ENCODE data around the gene CLCA2.

CLCA2 gene

DNA sequence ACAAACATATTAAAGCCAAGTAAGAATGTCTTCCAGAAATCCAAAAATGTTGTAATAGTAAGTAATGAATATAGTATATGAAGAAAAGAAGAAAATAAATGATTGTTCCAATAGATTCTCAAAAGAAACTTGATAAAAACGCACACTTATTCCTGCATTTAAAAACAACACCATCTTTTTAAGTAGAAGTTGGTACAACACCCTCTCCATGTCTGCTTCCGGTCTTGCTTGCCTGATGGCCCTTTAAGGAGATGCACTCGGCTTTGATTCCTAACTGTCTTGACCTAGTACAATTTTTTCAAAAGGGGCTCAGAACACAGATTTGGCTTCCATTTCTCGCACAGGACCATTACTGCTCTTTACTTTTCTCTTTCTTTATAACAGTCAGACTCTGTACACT lies 53.7 kb downstream of the CLCA2 start:
- no peak for DNase-seq

- DNase-seq: no peak
These were observed 54.6 kb downstream of the CLCA2 start for GRCh38 chr1:86478416-86479156.

- no peak for DNase-seq
These were observed 58.0 kb downstream of the CLCA2 start for GRCh38 chr1:86481966-86482365.

- no peak for DNase-seq
These were observed 63.3 kb downstream of the CLCA2 start for GRCh38 chr1:86487131-86487810.

DNA sequence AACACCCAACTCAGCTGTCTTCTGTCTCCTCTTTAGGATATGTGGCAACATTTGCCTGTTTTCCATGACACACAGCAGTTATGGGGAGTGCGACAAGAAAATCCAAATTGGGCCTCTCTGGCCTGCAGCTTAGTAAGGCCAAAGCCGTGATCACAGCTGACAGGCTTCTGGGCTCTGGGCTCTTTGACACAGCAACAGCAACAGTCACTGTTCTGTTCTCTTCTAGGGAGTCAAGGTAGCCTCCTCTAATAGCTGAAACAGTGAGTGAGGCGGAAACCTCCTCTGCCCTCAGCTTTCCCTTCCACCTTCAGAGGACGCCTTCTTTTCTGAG lies 63.8 kb downstream of the CLCA2 start:
- DNase-seq: no peak

GRCh38 chr1:86489242-86489878 lies 65.4 kb downstream of the CLCA2 start:
- DNase-seq: no peak

GRCh38 chr1:86491171-86491950 lies 67.4 kb downstream of the CLCA2 start:
- no peak for DNase-seq

- DNase-seq: no peak
These were observed 74.3 kb downstream of the CLCA2 start for GRCh38 chr1:86498281-86498680.

DNA sequence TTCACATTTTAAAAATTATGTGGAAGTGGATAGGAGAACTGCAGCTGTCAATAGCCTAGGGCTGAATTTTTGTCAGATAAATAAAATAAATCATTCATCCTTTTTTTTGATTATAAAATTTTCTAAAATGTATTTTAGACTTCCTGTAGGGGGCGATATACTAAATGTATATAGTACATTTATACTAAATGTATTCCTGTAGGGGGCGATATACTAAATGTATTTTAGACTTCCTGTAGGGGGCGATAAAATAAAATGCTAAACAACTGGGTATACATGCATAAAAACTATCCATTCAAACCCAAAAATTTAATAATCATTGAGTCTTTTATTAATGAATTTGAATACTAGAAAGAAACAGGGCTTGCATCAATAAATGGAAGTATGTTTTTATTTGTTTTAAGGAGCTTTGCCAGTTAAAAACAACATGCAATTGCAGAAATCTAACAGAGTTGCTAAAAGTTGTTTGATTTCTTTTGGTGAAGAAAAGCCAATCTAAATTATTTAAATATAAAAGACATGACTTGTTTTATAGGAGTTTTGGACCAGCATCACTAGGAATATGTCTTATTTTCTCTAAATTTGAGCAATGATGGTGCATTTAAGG lies 76.1 kb downstream of the CLCA2 start:
- peak; percentile 12 for DNase-seq

DNA sequence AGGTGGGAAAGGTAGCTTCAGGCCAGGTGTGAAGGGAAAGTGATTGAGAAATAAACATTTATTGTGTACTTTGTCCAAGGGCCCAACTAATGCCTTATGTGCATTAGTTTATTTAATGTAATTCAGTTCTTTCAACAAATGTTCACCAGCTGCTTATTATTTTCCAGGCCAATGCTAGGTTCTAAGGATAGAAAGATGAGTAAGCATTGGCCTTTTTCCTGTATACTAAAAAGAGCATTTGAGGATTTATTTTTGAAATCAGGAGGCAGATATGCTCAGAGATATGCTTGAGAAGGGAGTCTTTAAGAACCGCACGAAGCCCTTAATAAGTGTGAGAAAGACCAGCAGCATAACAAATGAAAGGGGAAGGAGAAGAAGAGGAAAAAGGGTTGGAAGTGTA lies 76.7 kb downstream of the CLCA2 start:
- DNase-seq: no peak

DNA sequence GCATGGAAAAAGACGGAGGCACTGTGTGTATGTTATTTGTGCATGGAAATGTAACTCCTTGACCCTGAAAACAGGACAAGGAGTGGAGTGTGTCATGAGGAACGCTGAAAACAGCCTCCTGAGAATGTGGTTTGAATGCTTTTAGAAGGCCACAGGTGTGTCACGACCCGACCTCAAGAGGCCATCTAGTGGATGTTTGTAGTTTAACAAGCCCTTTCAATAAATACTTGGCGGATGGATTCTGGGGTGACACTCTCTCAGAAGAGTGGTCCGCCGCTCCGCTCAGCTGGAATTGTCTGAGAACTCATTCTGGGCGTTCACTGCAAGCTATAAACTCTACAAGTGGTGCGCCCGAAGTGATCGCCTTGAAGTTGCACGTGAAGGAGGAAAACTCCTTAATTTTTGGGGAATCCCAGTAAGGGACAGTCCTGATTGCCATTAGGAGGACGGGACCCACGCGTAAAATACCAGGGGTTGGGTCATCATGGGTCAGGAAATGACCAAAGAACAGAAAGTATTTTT lies 78.2 kb downstream of the CLCA2 start:
- peak; percentile 15 for DNase-seq

DNA sequence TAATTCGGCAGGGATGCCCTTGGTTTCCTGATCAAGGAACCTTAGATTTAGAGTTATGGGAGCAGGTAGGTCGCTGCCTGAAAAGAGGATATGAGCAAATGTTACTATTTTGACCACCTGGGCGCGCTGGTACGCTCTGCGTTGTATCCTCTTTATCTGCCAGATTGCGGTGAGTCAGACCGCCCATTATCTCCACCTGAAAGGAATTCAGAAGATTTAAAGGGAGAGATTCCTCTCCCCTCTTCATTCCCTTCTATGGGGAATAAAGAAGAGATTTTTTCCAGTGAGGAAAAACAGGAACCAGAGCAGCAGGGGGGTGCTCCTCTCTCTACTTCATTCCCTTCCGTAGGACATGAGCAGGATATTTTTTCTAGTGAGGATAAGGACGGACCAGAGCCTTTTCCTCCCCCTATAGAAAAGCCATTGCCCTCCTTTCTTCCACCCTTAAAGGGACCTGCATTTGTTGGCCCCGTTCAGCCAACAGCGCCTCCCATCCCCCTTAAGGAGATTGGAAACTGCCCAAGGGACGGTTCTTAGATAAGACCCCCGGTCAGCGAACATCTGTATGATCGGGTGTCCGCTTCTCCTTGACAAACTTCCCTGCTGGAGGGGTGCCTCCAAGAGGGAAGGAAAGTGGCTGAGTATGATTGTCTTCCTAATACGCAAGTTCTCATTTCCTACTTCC lies 78.9 kb downstream of the CLCA2 start:
- no peak for DNase-seq

DNA sequence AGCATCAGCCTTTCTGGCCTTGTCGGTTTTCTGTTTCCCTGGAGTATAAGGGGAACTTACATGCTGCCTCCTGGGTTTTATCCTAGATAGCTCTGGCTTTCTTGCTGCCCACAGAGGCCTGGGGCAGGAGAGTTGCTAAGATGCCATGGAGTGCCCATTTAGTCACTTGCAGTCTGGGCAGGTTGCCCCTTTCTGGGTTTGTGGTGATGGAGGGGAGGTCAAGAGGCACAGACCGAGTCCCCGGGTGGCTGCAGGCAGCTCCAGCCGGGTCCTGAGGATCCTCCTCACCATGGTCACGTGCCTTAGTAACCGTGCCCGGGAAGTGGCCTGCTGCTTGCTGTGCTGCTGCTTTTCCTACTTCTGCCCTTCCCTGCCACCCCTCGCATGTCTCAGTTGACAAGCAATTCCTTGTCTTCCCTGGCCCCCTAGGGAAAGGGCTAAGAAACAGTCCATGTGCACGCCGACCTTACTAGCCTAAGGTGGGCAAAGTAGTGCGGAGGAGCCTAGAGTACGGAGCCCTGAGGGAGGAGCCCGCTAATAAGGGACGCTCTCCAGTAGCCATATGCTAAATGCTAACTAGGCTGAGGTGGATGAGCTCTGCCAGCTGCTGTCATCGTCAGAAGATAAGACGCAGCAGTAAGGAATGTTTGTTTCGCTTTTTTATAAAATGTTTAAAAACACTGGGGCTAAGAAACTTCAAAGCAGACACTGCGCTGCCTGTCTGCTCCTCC lies 79.6 kb downstream of the CLCA2 start:
- DNase-seq: peak; percentile 47

- DNase-seq: peak; percentile 41
These were observed 80.1 kb downstream of the CLCA2 start for GRCh38 chr1:86504137-86504479.

- no peak for DNase-seq
These were observed 81.1 kb downstream of the CLCA2 start for GRCh38 chr1:86504895-86505563.

GRCh38 chr1:86505564-86505902 lies 81.6 kb downstream of the CLCA2 start:
- no peak for DNase-seq

Data from midbrain (tissue), 1 donor.